Uterus (tissue), 2 donors: ENCODE measurements around the gene CDON.

Experiments
- CTCF ChIP-seq, 4 experiments: fragments of 200-600 bp in 2 of 4; fragments of 450-650 bp in 2 of 4; sonication (generic) in 2 of 4; IDR thresholded peaks; one replicate each; pipeline ENCODE4 v1.5.1; 2016 to 2019; ENCODE audit warnings: antibody characterized with exemption in 4 of 4, mild to moderate bottlenecking in 2 of 4, moderate library complexity in 1 of 4
- POLR2A ChIP-seq, 2 donors: fragments of 450-650 bp; IDR thresholded peaks; one replicate each; pipeline ENCODE4 v1.6.1; 2016; ENCODE audit warnings: antibody characterized with exemption in 2 of 2, mild to moderate bottlenecking in 1 of 2, moderate library complexity in 1 of 2

GRCh38 chr11:125916683-125917347, 145.9 kb downstream of the CDON start:
- TF ChIP-seq CTCF (IDR thresholded peaks at IDR 0.05) = no peak
- no peak for TF ChIP-seq POLR2A (IDR thresholded peaks at IDR 0.05)
